BLaER1 treated with 17β-estradiol and CSF1 and Interleukin-3, amounts not matched to agents 10 nM and 100 nM (cell line): ENCODE data around the gene NCOA3.
"Not testable (repeated sequence)": the region's sequence is repeated elsewhere in the genome, so short reads cannot be mapped to it uniquely, and the experiment has no call there.

Experiments used
- H3K27ac ChIP-seq, 11 experiments: shearing (Covaris generic); formaldehyde crosslinking; 2 replicates each; pipeline ENCODE4 v1.8.1; 2022
- H3K27me3 ChIP-seq, 11 experiments: shearing (Covaris generic); formaldehyde crosslinking; 2 replicates each; pipeline ENCODE4 v1.8.1; 2022
- H3K36me3 ChIP-seq, 11 experiments: shearing (Covaris generic); formaldehyde crosslinking; 2 replicates each; pipeline ENCODE4 v1.8.1; 2022
- H3K4me1 ChIP-seq, 10 experiments: shearing (Covaris generic); formaldehyde crosslinking; 2 replicates each; pipeline ENCODE4 v1.8.1; 2022
- H3K4me2 ChIP-seq, 11 experiments: shearing (Covaris generic); formaldehyde crosslinking; 2 replicates each; pipeline ENCODE4 v1.8.1; 2022
- H3K4me3 ChIP-seq, 10 experiments: shearing (Covaris generic); formaldehyde crosslinking; 2 replicates each; pipeline ENCODE4 v1.8.1; 2022
- H3K9ac ChIP-seq, 11 experiments: shearing (Covaris generic); formaldehyde crosslinking; 2 replicates each; pipeline ENCODE4 v1.8.1; 2022
- H3K9me3 ChIP-seq, 11 experiments: shearing (Covaris generic); formaldehyde crosslinking; replicated peaks in 1 of 11; 2 replicates each; pipeline ENCODE4 v1.8.1; 2022
- H4K20me1 ChIP-seq, 11 experiments: shearing (Covaris generic); formaldehyde crosslinking; 2 replicates each; pipeline ENCODE4 v1.8.1; 2022
- Cebpa-rat ChIP-seq, 11 experiments: shearing (Covaris generic); IDR thresholded peaks; 2 replicates each; pipeline ENCODE4 v1.8.1; 2022

The NCOA3 gene

GRCh38 chr20:47459344-47460073, 42.2 kb upstream of the NCOA3 start:
- Histone ChIP-seq H3K27me3 (no peaks in the 10 kb centered on the region), H4K20me1 (no peaks in the 10 kb centered on the region), H3K9me3 (no peaks in the 10 kb centered on the region), H3K9ac (no peak overlapping the region), H3K4me1 (peaks cover 0 to 34% (median 12%) of the 10 kb centered on the region in 10 experiments; a peak in 14 of 20 replicates), H3K27ac (no peak overlapping the region), H3K4me2 (no peak overlapping the region), H3K4me3 (no peak overlapping the region), H3K36me3 (no peaks in the 10 kb centered on the region)
- TF ChIP-seq Cebpa-rat (IDR thresholded peaks at IDR 0.05) = no peak

GRCh38 chr20:47460761-47461112, 41.0 kb upstream of the NCOA3 start:
- not testable (repeated sequence) for H3K27me3 ChIP-seq, H3K36me3 ChIP-seq, H3K27ac ChIP-seq, H3K9me3 ChIP-seq, H3K4me3 ChIP-seq, H3K4me2 ChIP-seq, H4K20me1 ChIP-seq, H3K9ac ChIP-seq
- peaks cover 0 to 27% (median 2%) of the 10 kb centered on the region in 10 experiments; a peak in 11 of 20 replicates for H3K4me1 ChIP-seq

- Histone ChIP-seq H3K4me3 (no peak overlapping the region), H3K4me1 (peaks cover 0 to 23% (median 0%) of the 10 kb centered on the region in 10 experiments; a peak in 6 of 20 replicates), H3K36me3 (no peaks in the 10 kb centered on the region), H3K27me3 (no peaks in the 10 kb centered on the region), H3K9me3 (no peaks in the 10 kb centered on the region), H4K20me1 (no peaks in the 10 kb centered on the region), H3K4me2 (no peak overlapping the region), H3K9ac (no peak overlapping the region), H3K27ac (no peak overlapping the region)
- no peak for TF ChIP-seq Cebpa-rat (IDR thresholded peaks at IDR 0.05)
Measured at GRCh38 chr20:47461120-47461685, 40.5 kb upstream of the NCOA3 start.

- not testable (repeated sequence) for H4K20me1 ChIP-seq, H3K4me2 ChIP-seq, H3K27me3 ChIP-seq, H3K9me3 ChIP-seq, H3K36me3 ChIP-seq, H3K9ac ChIP-seq, H3K4me3 ChIP-seq, H3K27ac ChIP-seq
- H3K4me1 ChIP-seq = peaks cover 0 to 23% (median under 1%) of the 10 kb centered on the region in 10 experiments; a peak in 7 of 20 replicates
Measured at GRCh38 chr20:47461906-47462305, 39.8 kb upstream of the NCOA3 start.

- Histone ChIP-seq H3K4me3 (no peak overlapping the region), H3K27ac (no peak overlapping the region)
Measured at GRCh38 chr20:47464380-47465101, 37.1 kb upstream of the NCOA3 start.

GRCh38 chr20:47465335-47466090, 36.2 kb upstream of the NCOA3 start:
- H3K9me3 ChIP-seq = no peaks in the 10 kb centered on the region
- no peak overlapping the region for H3K27ac ChIP-seq
- no peak overlapping the region for H3K9ac ChIP-seq
- H4K20me1 ChIP-seq = no peaks in the 10 kb centered on the region
- H3K36me3 ChIP-seq = no peaks in the 10 kb centered on the region
- H3K4me1 ChIP-seq = peaks cover 18 to 28% (median 23%) of the 10 kb centered on the region in 10 experiments
- no peak overlapping the region for H3K4me3 ChIP-seq
- no peak for TF ChIP-seq Cebpa-rat (IDR thresholded peaks at IDR 0.05)
- no peaks in the 10 kb centered on the region for H3K27me3 ChIP-seq
- H3K4me2 ChIP-seq = peak overlapping the region in 2 of 11 experiments; percentile 10 to 45; a peak in 1 of 22 replicates

More at GRCh38 chr20:47464380-47465101, 37.1 kb upstream of the NCOA3 start:
- no peaks in the 10 kb centered on the region for H3K36me3 ChIP-seq
- H3K9me3 ChIP-seq = no peaks in the 10 kb centered on the region
- TF ChIP-seq Cebpa-rat (IDR thresholded peaks at IDR 0.05) = 0 out of 22 replicates have a peak, but pooled peaks of 1 of the 11 experiments have one; percentile 17
- no peaks in the 10 kb centered on the region for H4K20me1 ChIP-seq
- peaks cover 16 to 27% (median 21%) of the 10 kb centered on the region in 10 experiments for H3K4me1 ChIP-seq
- H3K4me2 ChIP-seq = peak overlapping the region in 2 of 11 experiments; percentile 10 to 45; a peak in 4 of 22 replicates
- H3K27me3 ChIP-seq = no peaks in the 10 kb centered on the region
- no peak overlapping the region for H3K9ac ChIP-seq

GRCh38 chr20:47466213-47466612, 35.5 kb upstream of the NCOA3 start:
- Histone ChIP-seq H3K4me2 (no peak overlapping the region), H3K9ac (no peak overlapping the region), H3K27me3 (no peaks in the 10 kb centered on the region), H4K20me1 (no peaks in the 10 kb centered on the region), H3K4me3 (no peak overlapping the region), H3K4me1 (peaks cover 18 to 28% (median 23%) of the 10 kb centered on the region in 10 experiments), H3K27ac (no peak overlapping the region), H3K36me3 (no peaks in the 10 kb centered on the region), H3K9me3 (no peaks in the 10 kb centered on the region)
- TF ChIP-seq Cebpa-rat (IDR thresholded peaks at IDR 0.05) = no peak

- Histone ChIP-seq H3K4me1 (peaks cover 18 to 28% (median 23%) of the 10 kb centered on the region in 10 experiments), H3K27me3 (no peaks in the 10 kb centered on the region), H4K20me1 (no peaks in the 10 kb centered on the region), H3K4me2 (0 out of 22 replicates have a peak overlapping the region, but pooled peaks of 1 of the 11 experiments have one; percentile 9), H3K9ac (no peak overlapping the region), H3K27ac (no peak overlapping the region), H3K36me3 (no peaks in the 10 kb centered on the region), H3K9me3 (no peaks in the 10 kb centered on the region), H3K4me3 (no peak overlapping the region)
- TF ChIP-seq Cebpa-rat (IDR thresholded peaks at IDR 0.05) = no peak
Measured at GRCh38 chr20:47466704-47467459, 34.8 kb upstream of the NCOA3 start.
